HG03469 (cell line): Measurements from ENCODE around the gene SLC35G2.
"Not testable (repeated sequence)": the region's sequence is repeated elsewhere in the genome, so short reads cannot be mapped to it uniquely, and the experiment has no call there.

ENCODE experiments used
- ATAC-seq: cut with Tn5 transposase; IDR thresholded peaks from one replicate; pipeline ENCODE4 v1.9.1; 2021; ENCODE audit warnings: mild to moderate bottlenecking, moderate library complexity, moderate number of reproducible peaks; ENCODE audit not compliant: unreplicated experiment

Gene SLC35G2

DNA sequence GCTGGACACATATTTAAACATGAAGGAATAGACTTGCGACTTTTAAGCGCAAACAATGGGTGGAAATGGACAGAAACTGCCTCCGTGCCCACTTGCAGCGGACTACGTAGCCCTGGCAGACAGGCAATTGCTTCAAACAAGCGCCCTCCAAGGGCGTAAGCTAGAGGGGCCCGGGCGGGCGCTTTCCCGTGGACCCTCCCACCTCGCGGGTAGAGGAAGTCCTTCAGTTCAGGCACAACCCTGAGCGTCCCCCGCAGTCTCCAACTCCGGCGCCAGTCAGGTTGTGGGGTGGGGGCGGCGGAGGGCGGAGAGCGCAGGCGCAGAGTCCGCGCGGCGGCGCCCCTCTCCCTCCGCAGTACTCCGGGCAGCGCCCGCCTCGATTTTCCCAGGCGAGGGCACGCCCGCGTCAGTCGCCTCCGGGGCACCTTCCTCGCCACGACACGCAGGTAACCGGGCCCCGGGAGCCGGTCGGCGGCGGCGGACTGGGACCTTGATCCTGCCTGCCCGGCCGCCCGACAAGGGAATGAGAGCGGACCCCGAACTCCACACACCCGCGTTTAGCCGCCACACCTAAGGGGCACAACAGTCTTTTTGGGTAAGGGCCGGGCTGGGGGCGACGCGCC, at the start of gene SLC35G2:
Gene SLC35G2 (plus strand): TSS at position 358 of the 623 bp plus-strand sequence. CDS start 35,335 bp downstream, outside the sequence.
- ATAC-seq, result no peak

DNA sequence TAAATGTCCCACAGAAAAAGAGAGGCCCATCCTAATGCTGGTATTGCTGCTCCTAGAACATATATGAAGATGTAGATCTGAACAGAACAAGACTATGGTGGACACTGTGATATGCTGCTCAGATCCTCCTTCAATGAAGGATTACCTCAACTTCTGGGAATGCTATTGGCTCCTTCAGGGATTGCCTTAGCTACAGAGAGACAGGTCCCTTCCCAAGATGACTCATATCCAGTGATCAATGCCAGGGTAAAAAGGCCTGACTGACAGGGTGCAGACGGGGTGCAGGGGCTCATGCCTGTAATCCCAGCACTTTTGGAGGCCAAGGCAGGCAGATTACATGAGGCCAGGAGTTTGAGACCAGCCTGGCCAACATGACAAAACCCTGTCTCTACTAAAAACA, 46.2 kb upstream of the SLC35G2 start:
- no peak for ATAC-seq

DNA sequence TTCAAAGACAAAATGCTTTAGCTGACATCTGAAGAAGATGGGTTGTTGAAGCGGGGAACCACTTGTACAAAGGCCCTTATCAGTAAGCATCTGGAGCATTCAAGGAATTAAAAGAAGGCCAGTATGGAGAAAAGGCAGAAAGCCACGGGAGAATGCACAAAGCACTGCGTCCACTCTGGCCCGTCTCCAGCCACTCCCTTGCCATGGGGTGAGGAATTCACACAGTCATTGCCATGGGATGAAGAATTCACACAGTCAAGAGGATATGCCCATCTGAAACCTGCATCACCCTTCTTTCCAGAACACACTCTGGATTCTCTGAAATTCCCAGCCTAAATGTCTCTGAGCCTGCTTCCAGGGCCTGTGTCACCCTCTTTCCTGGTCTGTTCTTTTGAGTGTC, 40.1 kb upstream of the SLC35G2 start:
- ATAC-seq, result no peak

DNA sequence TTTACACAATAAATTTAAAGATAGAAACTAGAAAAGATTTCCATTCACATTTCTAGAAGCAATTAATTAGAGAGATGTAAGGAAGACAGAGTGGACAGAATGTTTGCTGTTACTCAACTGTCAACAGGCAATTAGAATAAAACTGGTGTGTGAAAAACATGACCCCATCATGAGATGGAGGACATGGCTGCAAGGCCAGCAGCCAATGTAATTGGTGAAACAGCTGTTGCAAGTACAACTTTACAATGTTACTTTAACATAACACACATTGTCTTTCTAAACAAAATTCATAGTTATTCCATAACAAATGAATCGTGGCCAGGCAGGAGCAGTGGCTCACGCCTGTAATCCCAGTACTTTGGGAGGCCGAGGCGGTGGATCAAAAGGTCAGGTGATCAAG, 38.2 kb upstream of the SLC35G2 start:
- ATAC-seq, result no peak

DNA sequence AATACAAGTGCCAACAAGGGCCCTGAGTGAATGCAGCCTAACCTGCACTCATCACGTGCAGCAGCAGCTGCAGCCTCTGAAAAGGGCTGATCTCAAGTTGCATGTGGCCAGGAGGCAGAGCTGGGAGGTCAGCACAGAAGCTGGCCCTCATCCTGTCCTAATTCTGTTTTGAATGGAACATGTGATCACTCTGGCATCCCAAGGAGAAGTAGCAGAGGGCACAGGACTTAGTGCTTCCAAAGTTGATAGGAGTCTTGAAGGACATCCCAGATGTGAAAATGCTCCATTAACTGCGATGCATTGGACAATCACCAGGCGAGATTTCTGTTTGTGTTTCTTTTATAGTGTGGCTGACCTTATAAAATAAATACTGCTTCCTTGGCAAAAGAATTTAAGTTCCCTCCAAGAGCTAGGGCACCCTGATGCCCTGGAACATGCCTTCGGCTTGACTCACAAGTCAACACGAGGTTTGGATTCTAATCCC, 35.2 kb upstream of the SLC35G2 start:
- no peak for ATAC-seq

DNA sequence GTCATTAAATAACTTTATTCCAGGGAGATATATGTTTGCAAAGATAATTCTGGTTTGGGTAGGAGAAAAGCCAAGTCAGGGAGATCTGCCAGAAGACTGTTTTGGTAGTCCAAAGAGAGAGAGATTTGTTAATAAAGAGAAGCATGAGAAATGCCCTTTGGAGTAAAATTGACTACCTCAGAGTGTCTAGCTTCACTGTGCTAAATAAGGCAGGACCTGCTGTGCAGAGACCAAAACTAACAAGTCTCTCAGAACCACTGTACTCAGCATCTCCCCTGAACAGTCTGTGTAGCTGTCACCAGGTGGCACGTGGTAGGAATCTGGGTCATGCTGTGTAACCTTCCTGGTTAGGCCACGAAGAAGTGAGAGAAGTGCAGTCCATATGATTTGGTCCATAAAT, 31.6 kb upstream of the SLC35G2 start:
- peak; percentile 74 for ATAC-seq

DNA sequence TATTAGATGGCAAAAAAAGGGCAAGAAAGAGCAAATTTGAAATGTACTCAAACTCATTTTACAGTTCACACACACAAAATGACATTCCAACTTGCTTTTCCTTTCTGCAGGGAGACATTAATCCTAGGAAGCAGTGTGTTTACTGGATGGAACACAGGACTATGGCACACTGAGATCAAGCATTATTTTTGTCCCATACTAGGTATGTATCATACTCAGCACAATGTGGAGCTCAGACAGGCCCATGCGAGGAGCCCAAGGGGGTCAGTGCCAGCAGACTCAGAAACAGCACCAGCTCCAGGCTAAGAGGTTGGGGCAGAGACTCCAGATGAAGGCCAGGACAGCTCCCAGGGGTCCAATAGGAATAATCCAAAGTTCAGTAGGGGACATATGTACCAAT, 30.8 kb upstream of the SLC35G2 start:
- ATAC-seq, result no peak

DNA sequence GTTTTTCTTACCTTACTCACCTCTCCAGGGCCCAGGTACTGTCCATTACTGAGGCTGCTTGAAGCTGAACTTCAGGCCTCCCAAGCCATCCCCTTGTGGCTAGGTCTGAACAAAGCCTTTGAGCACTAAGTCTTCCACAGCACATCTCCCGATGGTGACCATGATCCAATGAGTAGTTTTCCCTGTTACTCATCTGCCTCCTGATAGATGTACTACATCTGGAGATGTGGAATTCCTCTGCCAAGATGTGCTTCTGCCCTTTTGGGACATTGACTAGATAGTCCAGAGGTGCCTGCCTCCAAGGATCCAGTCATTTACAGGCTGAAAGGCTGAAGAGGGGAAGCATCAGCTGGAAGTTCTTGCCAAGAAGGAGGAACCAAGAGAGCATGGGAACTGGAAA, 28.9 kb upstream of the SLC35G2 start:
- ATAC-seq, result no peak

DNA sequence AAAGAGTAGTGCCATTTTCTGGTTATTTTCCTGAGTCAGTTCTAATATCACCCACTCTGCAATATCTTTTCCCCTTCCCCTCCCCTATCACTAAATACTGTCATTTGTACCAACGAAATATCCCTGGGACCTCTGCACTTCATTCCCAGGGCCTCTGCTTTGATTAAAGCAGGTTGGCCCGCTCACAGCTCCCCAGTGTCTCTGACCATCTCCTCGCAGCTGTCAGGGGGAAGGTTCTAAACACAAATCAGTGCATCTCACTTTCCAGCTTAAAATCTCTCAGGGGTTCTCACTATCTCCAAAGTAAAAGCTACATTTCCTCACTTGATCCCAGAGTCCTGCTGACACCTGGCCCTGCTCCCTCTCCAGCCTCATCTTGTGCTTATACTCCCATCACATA, 28.1 kb upstream of the SLC35G2 start:
- ATAC-seq, result no peak

DNA sequence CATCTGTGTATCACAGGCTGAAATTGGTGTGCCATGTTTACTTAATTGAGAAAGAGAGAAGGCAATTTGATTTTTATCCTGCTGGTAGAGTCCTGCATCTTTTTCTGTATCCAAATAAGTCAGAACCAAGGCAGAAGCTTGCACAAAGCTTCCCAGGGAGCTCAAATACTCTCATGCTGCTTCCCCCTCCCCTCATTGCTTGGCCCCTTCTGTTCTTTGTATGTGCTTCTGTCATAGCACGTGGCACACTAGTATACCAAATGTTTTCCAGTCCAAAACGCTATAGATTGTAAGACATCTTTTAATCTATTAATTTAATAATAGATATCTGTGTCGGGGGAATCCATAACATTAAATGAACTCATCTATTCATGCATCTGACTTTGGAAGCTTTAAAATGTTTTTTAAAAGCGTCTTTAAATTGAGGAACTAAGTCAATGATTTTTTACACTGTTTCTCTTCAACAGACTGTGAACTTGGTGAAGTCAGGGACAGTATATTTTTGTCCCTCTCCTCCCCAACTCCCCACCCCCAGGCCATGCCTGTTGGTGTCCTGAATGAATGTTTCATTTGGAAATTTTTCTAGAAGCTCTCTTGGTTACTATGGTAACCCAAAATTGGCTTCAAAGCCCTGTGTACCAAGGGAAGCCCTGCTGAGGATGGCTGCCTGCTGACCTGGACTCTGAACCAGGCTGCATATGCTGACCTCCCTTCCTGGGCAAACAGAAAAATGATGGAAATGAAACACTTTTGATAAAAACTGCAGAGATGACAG, 26.2 kb upstream of the SLC35G2 start:
- ATAC-seq, result no peak

DNA sequence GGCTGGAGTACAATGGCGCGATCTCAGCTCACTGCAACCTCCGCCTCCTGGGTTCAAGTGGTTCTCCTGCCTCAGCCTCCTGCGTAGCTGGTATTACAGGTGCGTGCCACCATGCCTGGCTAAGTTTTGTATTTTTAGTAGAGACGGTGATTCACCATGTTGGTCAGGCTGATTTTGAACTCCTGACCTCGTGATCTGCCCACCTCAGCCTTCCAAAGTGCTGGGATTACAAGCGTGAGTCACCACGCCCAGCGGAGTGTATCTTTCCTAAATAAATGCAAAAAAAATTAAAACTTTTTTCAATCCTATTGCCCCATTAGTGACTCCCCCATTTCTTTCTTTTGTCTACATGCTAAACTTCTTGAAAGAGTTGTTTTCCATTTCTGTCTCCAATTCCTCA, 17.8 kb upstream of the SLC35G2 start:
- not testable (repeated sequence) for ATAC-seq

DNA sequence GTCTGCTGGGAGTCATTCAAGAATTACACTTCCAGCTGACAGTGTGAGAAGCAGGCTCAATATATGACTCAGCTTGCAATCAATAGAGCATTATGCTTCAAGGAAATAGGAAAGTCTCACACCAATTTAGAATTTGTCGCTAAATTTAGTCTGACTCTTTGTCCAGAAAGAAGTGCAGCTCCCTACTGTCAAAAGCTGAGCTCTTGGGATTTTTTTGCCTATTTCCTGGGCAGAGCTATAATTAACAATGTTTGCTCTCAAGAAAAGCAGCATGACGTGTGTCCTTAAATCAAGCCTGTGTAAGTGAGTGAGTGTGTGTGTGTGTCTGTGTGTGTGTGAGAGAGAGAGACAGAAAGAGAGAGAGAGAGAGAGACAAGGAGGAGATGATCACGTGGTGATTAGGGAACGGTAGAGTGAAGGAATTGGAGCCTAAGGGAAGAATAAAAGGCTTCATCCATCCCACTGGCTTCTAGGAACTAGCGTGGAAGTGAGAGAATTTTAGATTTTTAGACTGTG, 16.4 kb upstream of the SLC35G2 start:
- ATAC-seq, result no peak

DNA sequence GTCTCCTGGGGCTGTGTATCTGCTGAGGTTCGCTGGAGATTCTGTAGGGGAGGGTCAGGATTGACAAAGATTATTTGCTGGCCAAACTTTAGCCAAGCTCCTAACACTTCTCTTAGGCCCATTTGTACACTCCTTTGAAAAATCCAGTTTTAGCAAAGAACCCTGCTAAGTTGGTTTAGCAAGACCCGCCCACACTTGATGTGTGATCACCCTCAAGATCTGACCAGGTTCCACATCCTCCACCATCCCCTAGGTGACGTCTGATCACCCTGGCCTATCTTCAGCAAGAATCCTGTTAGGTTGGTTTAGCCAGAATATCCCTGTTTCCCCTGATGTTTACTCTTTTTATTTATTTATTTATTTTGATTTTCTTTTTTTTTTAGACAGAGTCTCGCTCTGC, 14.8 kb upstream of the SLC35G2 start:
- ATAC-seq, result no peak

DNA sequence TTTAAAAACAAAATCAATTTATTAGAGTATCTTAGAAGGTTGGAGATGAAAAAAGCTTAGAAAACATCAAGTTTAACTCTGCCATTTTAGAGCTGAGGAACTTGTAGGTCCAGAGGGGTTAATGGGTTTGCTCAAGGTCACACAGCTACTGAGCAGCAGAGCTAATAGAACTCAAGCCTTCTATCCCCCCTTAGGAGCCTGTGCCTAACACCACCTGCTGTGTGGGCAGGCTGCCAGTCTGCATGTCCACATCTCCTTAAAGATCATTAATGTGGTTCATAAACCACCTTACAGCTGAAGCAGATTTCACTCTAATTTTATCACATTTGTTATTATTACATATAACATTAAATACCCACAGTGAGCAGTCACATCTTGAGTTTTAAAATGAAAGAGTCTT, 14.1 kb upstream of the SLC35G2 start:
- no peak for ATAC-seq

DNA sequence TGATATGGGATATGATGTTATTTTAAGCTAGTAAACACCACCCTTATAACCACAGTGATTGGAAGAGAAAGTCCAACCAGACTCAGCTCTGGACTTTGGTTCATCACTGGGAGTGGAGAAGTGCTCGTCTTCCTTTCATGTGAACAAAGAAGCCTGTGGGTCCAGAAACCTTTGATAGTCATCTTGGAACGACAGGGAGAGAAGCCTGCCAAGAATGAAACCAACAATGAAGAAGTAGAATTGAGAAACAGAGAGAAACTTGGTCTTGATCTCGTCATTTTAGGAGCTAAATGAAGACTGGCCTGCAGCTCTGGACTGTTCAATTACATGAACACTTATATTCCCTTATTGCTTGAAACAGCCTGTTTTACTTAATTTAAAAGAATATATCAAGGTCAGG, 13.1 kb upstream of the SLC35G2 start:
- no peak for ATAC-seq

DNA sequence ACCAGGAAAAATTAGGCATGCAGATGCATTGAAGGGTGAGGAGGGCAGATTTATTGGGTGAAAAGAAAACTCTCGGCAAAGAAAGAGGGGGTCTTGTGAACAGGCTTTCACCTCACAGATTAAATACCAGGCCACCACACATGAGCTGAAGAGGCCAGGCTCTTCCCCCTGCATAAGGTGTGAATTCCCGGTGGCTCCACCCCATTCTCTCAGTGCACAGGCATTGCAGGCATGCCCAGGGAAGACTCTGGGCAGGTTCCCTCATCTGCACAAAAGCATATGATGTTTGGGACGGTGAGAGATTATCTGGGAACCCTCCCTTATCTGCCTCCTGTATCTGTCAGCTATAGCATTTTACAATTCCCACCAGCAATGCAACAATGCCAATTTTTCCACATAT, 7.2 kb upstream of the SLC35G2 start:
- no peak for ATAC-seq

DNA sequence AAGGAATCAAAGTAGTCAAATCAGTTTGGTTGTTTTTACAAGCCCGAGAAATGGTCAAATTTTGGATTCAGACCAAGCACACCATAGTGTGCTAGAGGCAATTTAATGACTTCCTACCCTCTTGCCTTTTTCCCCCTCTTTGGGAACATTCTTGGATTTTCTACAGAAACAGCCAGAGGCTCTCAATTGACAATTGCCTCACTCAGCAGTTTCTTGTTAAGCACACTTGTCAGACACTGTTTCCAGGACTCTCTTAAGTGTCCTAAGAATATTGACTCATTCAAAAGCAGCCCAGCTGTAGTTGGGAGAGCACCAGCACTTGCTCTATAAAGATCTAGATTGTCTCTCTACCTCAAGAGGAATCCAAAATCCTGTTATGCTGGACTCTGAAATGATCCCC, 1.5 kb upstream of the SLC35G2 start:
- no peak for ATAC-seq

DNA sequence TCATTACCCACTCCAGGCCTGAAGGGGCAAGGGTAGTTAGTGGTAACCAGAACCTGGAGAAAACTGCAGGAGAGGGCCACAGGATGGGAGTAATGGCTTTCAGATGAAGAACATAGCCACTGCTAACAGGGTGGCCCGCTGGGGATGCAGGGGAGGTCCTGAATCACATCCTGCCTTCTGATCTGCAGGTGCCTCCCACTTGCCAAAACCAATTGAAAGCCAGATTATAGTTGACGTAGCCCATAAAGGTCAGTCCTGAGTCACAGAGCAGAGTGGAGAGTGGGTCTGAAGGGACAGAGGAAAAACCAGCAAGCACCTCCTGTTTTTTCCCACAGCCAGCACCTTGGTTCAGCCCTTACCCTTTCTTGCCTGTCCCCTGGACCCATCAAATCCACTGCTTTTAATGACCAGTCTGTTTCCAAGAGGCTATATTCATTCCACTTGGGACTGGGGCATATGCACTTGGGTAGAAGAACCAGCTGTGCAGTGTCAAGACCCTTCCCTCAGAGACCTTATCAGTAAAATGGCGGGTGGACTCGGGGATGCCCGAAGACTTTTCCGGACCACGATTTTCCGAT, 646 bp upstream of the SLC35G2 start:
- ATAC-seq, result no peak

DNA sequence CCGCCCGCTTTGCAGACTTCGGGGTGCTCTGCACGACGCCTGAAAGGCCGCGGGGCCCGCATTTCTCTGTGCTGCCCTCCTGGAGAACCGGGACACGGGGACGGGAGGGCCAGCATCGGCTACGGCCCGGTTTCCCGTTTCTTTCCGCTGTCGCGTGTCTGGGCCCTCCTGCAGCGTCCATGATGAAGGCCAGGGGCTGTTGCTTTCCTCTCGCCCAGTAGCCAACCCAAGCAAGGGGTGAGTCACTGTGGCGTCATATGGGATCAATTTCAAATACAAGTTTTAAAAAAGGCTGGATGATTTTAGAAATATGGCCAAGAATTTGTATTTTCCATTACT, 435 bp downstream of the SLC35G2 start:
- no peak for ATAC-seq

DNA sequence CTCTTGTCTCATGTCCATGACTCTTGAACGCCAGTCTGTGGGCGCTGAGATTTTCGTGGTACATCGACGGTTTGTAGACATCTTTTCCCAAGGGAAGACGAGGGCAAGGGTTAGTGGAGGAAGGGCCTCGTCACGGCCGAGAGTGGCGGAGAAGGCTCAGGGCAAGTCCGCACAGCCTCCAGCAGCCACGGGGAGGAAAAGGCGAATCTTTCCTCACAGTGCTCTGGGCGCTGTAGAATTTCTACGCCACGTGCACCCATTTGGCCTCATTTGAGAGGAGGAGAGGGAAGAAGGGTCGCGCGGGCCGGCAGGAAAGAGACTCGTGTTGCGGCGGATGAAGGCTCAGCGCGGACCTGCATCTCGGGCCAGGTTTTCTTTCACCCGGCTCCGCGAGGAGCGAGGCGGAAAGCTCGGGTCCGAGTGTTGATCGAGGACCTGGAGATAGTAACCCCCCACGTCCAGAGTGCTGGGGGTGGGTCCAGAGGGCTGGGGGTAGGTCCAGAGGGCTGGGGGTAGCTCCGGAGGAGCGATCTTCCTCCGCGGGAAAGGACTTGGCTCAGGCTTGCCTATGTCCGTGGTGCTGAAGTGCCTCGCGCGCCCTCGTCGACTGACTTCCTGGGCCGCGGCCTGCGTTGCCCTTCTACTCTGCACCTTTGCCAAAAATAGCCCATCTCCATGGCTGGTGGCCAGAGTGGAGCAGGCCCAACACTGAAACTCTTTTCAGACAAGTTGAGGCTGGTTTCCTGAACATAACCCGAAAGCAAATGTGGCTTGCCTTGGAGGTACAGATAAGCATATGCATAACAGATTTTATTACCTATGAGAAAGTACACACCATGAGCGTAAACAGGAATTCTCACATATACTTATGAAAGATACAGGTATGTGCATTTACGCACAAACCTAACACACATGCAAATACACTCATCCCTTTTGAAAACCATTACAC, 1.1 kb downstream of the SLC35G2 start:
- no peak for ATAC-seq

DNA sequence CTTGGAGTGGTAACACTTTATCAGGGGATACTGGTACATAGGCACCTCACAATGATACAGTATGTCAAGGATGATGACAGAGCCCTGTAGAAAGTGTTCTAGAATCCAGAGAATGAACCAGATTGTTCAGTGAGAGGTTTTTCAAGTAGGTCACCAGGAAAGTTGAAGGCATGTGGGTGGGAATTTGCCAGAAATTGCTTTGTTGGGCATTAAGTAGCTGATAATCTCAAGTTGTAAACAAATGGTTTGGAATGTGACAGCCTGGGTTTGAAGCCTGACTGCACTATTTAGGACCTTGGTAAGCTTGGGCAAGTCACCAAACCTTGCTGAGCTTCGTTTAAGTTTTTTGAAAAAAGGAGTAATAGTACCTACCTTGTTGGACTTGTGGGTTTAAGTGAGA, 12.5 kb downstream of the SLC35G2 start:
- ATAC-seq, result no peak
